ENCODE measurements around the gene ZYX.
A peak's percentile ranks its signal among the peaks of the same experiment; 100 is the strongest.

GRCh38 chr7:143389316-143390103 lies 8.4 kb downstream of the ZYX start:
- TF ChIP-seq NFIC (IDR thresholded peaks at IDR 0.05) (no peak), POLR2AphosphoS5 (IDR thresholded peaks at IDR 0.05; ENCODE audit: control insufficient read depth, insufficient read depth, low read depth, low read length) (peak; percentile 56; the same call in 1 of the 2 replicates), PHB2 (IDR thresholded peaks at IDR 0.05; ENCODE audit: low read depth) (no peak), CTCF (IDR thresholded peaks at IDR 0.05 in 2 of 3, conservative IDR thresholded peaks at IDR 0.05 in 1 of 3; ENCODE audit: insufficient read depth in 2 of 3, low read depth in 1 of 3, low read length in 3 of 3) (peak in 2 of 3 experiments; percentile 24 to 33; a peak in 1 of 6 replicates)

All from K562 (cell line).